HG02870 (cell line): ENCODE measurements around the gene SLC23A3.

Experiments used
- ATAC-seq: cut with Tn5 transposase; IDR thresholded peaks from one replicate; pipeline ENCODE4 v1.9.1; 2021; ENCODE audit warnings: mild to moderate bottlenecking, moderate library complexity; ENCODE audit not compliant: unreplicated experiment

Gene SLC23A3

GRCh38 chr2:219116776-219117646 is 52.8 kb downstream of the SLC23A3 start:
- ATAC-seq, result no peak

- no peak for ATAC-seq
These were observed 57.0 kb downstream of the SLC23A3 start for GRCh38 chr2:219112651-219113338.

- no peak for ATAC-seq
These were observed 57.8 kb downstream of the SLC23A3 start for GRCh38 chr2:219112062-219112406.
